Measurements from ENCODE around the gene OGFR.

Gene OGFR

DNA sequence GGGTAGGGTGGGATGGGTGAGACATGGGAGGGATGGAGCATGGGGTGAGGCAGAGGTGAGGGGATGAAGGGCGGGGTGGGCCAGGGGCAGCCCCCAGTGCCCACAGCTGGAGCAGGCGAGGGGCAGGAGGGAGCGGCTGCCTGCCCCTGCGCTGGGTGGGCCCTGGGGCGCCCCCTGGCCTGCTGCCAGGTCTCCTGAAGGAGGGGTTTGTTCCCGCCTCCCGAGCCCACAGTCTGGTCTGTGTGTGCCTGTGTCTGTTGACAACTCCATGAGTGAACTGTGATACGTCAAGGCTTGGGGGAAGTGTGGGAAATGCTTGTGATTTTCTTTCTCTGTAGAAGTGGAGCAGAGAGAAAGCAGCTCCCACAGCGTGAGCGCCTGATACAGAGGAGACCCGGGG lies 19.2 kb upstream of the OGFR start:
- no peak for DNase-seq

GRCh38 chr20:62786157-62786556 lies 18.5 kb upstream of the OGFR start:
- no peak for DNase-seq

DNA sequence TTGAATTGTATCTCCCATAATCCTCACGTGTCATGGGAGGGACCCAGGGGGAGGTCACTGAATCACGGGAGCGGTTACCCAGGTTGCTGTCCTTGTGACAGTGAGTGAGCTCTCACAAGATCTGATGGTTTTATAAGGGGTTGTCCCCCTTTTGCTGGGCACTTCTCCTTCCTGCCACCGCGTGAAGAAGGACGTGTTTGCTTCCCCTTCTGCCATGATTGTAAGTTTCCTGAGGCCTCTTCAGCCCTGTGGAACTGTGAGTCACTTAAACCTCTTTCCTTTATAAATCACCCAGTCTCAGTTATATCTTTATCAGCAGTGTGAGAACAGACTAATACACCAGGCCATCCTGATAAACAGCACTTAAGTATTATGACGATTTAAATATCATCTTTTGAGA lies 17.3 kb upstream of the OGFR start:
- no peak for DNase-seq

- no peak for DNase-seq
Measured at GRCh38 chr20:62787866-62788265, 16.8 kb upstream of the OGFR start.

DNA sequence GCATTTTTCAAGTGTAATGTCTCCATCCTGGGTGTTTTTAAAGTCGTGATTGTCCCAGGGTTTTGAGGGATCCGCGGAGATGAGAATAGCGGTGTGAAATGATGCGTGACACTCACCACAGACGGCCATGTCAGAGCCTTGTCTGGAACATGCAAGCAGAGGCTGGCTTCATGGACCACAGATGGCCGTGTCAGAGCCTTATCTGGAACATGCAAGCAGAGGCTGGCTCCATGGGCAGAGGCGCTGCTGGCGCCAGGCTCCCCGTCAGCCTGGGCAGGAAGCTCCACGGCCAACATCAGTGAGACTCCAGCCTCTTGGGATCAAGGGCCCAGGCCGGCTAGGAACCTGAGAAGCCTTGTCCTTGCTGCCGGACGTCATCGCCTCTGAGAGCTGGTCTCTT lies 16.0 kb upstream of the OGFR start:
- DNase-seq = no peak

DNA sequence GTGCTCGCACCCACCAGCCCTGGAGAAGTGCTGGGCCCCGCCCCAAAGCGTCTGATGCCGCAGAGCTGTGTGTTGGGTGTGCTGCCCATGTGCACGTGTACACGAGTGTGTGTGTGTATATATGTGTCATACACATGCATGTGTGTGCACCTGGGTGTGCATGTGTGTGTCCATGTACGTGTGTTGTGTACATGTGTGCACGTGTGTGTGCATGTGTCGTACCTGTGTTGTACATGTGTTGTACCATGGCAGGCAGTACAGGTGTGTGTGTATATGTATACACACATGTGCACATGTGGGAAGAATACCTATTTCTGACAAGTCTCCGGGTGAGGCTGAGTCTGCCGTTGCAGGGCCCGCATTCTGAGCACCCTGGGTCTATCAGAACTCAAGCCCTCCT lies 14.6 kb upstream of the OGFR start:
- DNase-seq = no peak

DNA sequence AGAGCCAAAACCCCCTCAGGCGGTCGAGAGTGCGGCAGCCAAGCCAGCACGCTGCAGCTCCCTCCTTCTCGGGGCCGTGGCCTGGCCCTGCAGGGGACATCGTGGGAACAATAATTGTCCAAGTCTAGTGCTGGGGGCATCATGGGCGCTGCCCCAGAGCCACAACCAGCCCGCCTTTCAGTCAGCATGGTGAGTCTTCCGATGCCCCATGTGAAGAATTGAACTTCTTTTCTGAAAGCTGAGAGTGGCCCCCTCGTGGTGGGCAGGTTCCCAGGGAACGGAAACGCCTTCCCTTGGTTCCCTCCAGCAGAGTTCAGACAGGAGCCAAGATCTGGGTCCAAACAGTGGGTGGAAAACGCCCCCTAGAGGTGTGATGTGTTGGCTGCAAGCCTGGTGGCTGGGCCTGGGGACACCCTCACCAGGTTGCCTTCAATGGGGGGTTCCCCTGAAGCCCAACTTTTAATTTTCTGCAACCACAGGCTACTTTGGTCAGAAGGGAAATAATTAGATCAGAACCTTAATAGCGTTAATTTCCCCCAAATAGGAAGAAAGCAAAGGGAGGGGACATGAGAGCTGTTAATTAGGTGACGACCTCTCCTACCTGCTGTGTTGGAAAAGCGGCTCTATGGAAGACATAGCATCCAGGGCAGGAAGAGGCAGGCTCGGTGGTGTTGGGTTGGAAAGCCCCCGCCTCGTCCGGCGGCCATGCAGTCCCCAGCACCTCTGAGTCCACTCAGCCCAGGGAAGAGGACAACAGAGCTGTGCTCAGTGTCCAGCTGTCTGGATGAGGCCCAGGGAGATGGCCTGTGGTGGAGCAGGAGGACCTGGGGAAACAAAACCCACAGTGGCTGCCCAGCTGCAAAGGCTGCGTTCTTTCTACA lies 13.1 kb upstream of the OGFR start:
- DNase-seq = peak; percentile 91

DNA sequence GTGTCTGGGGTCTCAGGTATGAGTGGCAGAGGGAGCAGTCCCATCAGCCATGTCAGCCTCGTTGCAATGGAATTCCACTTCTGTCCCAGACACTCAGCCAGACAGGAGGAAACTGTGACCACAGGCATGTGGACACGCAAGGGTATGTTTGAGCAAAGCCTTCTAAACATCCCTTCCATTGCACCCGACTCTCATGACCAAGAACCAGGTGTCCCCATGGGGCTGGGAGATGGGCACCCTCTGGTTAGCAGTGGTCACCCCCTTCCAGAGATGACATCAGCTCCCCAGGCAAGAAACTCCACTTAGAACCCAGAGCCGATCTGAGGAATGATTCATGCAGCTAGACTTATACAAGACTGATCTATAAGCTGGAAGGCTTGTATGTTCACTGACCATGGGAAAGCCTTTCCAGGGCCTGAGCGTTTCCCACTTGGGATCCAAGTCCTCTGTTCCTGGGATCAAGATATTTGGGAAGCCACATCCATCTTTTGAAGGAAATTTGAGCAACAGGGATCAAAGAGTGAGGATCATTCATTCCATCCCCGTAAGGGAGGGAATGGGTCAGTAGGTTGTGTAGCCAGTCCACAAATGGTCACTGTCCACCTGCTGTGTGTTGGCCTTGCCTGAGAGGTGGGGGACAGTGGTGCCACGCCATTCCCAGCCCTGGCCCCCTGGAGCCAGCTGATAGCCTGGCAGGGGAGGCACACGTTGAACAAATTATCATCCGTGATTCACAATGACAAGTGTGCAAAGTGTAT lies 12.3 kb upstream of the OGFR start:
- no peak for DNase-seq

- DNase-seq = no peak
Measured at GRCh38 chr20:62792940-62793756, 11.5 kb upstream of the OGFR start.

GRCh38 chr20:62793757-62794006 lies 11.0 kb upstream of the OGFR start:
- no peak for DNase-seq

- DNase-seq = peak; percentile 97
Measured at GRCh38 chr20:62794007-62794724, 10.5 kb upstream of the OGFR start.

- DNase-seq = peak; percentile 71
Measured at GRCh38 chr20:62795023-62795761, 9.4 kb upstream of the OGFR start.

- DNase-seq = no peak
Measured at GRCh38 chr20:62796699-62797491, 7.7 kb upstream of the OGFR start.

DNA sequence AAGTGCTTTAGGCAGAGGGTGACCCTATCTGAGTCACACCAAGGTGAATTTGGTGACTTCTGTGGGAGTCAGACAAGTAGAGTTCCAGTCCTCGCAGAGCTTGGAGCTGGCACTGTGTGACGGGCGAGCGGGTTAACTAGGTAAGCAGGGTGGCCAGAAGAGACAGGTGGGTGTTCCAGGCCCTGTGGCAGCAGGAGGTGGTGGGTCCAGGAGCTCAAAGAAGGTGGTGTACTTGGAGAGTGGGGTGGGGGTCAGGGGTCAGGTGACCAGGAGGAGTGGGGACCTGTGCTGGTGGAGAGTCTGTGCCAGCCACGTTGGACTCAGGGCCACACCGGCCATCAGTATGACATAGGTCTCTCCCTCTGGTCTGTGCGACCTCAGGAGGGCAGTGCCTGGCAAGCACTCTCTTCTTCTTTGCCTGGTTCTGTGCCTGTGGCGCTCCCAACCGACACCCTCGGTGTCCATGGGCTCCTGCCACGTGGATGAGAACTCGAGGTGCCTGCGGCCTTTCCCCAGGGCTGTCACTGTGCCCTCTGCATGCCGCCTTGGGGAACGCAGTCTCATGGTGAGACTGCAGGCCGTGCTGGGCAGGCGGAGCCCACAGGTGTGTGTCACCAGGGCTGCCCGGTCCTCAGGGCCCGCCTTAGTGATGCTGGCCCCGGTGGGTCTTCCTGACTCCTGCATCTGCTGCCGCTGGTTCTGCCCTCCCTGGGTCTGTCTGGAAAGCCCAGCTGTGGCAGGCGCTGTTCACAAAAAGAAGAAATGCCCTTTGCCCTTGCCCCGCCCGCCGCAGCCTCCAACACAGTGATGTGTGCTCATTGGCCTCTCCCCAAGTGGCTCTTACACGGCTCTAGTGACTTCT lies 6.7 kb upstream of the OGFR start:
- no peak for DNase-seq

- no peak for DNase-seq
Measured at GRCh38 chr20:62799036-62799435, 5.6 kb upstream of the OGFR start.

GRCh38 chr20:62799459-62799858 lies 5.2 kb upstream of the OGFR start:
- DNase-seq = no peak

GRCh38 chr20:62799873-62800272 lies 4.8 kb upstream of the OGFR start:
- DNase-seq = no peak

DNA sequence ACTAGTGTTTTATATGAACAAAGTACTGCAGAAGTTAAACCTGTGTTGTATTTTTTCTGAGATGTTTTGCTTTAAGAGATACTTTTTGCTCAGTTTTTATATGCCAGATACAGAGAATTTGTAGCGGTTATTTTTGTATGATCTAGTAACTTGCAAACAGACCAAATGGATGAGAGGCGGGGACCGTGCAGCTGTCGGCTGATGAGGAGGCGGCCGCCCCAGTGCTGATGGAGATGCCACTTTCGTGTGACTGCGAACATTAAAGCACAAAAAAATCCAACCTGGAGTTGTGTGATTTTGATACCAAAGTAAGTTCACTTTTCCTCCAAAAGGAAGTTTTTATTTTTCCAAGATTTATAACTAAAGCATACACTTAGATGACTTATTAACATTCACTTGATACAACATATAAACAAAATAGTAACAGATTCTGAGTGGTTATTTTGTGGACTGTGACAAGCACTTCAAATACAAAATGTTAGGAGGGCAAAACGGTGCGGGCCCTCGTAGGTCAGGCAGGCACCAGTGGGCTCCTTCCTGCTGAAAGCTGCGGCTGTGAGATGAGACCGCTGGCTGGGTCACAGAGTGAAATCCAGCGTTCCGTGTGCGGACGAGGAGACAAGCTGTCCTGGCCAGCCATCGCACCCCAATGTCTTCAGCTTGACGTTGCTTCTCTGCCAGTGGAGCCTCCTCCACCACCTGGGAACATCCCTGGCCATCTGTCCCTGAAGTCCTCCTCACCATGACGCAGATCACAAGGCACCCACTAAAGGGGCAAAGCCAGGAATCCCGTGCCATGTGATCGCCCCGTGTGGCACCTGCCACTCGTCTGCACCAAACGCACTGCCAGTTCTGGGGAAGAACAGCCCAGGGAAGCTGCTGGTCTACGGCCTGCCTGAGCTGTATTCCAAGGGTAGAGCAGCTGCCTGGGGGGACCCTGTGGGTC lies 4.0 kb upstream of the OGFR start:
- DNase-seq = no peak
